ENCODE data around the gene SIRT4.
A peak's percentile ranks its signal among the peaks of the same experiment; 100 is the strongest.
"Not testable (repeated sequence)": the region's sequence is repeated elsewhere in the genome, so short reads cannot be mapped to it uniquely, and the experiment has no call there.

Gene SIRT4

DNA sequence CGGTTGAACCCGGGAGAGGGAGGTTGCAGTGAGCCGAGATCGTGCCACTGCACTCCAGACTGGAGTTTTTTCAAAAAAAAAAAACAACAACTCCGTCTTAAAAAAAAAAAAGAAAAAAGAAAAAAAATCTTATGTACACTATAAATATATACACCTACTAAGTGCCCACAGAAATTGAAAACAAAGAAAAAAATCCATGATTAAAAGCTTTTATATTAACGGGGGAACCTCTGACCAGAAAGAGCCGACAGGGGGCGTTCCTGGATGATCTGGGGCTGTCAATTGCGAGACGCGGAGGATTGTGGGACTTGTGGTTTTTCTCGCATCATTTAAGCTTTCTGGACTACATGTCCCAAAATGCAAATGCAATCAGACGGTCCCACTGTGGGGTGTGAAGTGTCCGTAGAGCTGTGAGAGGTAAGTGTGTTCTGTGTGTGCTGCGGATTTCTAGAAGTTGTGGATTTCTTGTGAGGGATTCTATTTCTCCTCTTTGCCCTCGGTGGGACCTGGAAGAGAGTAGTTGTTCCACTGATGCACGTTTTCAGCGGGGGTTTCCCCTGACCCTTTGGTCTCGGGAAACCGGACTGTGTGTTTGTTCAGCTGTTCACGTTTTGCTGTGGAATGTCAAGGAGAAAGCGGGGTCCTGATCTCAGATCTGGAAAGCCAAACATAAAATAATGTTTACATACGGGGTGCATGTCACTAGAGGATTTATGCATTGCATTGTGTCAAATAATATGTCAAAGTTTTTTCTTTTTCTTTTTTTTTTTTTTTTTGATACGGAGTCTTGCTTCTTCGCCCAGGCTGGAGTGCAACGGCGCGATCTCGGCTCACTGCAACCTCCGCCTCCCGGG, at the start of gene SIRT4:
TSS of gene SIRT4 (plus strand) at position 360 of the 854 bp plus-strand sequence. CDS start 1,241 bp downstream, outside the sequence.
- peak; percentile 98 for DNase-seq (ENCODE audit: low spot score)

- not testable (repeated sequence) for DNase-seq (ENCODE audit: low spot score)
Observed at GRCh38 chr12:120253313-120253712, 48.8 kb upstream of the SIRT4 start.

GRCh38 chr12:120254809-120255208, 47.3 kb upstream of the SIRT4 start:
- no peak for DNase-seq (ENCODE audit: low spot score)

- DNase-seq (ENCODE audit: low spot score) = peak; percentile 94
Observed at GRCh38 chr12:120257041-120257821, 44.9 kb upstream of the SIRT4 start.

DNA sequence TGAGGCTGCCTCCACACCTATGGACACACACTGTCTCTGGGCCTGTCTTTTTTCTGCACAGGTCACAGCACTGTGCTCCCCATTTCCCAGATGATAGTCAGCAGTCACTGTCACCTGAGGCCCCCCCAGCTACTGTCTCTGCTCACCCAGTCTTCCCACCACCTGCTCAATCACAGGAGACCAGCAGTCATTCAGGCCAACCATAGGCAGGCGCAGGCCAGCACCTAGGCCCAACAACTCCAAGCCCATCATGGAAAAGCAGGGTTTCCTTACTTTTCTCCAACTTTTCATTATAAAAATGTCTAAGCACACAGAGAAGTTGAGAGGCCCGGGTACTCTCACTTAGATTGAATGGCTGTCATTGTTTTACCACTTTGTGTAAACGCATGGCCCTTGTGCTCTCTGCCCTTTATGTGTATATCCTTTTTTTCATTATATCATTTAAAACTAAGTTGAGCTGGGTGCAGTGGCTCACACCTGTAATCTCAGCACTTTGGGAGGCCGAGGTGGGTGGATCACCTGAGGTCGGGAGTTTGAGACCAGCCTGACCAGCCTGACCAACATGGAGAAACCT, 43.7 kb upstream of the SIRT4 start:
- DNase-seq (ENCODE audit: low spot score) = no peak

DNA sequence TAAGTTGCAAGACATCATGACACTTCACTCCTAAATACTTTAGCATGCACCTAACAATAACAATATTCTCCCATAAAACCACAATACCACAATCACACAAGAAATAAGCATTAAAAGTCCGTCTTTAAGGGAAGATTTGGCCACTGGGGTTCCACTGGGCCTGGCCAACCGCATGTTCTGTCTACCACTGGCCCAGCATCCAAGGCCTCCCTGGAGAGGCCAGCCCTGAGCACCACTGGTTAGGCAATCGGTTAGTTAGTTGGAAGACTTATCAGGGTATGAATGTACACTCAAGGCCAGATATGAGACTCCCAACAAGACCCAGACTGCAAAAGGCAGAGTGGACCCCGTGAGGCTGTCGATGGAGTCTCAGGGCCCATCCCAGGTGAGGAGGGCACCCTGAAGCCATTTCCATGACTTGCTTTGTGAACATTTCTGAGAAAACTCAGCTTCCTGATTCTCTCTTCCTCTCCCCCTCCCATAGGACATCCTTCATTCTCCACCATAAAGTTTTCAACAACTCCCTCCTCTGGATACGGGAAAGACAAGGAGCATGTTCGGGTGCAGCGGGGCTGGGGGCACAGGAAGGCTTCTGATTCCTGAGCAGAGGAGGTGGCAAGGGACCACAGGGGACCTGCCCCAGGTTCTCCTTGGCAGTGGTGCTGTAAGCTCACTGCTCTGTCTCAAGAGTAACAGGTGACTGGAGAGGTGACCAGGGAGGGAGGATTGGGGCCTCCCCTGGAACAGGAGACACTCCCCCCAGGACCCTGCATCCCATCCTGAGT, 42.5 kb upstream of the SIRT4 start:
- DNase-seq (ENCODE audit: low spot score) = no peak

DNA sequence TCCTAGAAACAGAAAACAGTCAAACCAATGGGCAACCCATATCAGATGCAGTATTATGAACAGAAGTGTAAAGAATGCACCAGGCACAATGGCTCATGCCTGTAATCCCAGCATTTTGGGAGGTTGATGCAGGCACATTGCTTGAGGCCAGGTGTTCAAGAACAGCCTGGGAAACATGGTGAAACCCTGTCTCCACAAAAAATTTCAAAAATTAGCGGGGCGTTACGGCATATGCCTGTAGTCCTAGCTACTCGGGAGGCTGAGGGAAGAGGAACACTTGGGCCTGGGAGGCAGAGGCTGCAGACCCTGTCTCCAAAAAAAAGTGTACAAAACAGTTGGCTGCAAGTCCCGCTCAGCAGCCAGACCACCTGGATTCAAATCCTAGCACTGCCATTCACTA, 41.5 kb upstream of the SIRT4 start:
- DNase-seq (ENCODE audit: low spot score) = no peak

DNA sequence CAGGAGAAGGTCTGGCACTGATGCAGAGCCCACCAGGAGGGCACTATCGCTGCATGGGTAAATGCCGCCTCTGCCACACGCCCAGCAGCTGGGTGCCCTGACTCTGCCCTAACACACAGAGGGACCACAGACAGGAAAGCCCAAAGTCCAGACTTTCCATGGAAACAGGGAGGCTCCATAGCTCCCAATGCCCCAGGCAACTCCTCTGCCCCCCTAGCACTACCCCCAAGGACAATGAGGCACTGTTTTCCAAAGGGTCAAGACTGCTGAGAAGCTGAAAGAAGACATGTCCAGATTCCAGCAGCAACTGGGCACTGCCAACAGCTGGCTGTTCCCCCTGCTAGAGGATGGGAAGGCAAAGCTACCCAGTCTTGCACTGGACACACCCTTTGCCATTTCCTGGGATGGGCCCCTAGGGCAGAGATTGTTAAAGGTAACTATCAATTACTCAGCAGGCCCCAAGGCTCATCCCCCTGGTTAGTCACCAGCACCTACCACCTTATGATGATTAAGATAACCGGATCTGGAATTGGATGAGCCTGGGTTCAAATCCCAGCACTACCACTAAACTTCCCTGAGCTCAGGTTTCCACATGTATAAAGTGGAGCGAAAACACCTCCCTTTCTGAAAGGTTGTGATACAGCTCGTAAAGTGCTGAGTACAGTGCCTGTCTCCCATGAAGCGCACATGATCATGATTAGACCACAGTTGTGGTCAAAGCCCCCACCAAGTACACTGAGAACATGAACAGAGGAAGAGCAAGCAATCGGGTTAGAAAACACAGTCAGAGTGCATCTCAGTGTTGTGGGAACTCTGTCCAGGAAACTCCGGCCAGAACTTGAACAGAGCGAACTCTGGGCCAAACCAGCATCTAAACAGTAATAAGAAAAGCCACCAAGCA, 39.9 kb upstream of the SIRT4 start:
- DNase-seq (ENCODE audit: low spot score) = no peak

DNA sequence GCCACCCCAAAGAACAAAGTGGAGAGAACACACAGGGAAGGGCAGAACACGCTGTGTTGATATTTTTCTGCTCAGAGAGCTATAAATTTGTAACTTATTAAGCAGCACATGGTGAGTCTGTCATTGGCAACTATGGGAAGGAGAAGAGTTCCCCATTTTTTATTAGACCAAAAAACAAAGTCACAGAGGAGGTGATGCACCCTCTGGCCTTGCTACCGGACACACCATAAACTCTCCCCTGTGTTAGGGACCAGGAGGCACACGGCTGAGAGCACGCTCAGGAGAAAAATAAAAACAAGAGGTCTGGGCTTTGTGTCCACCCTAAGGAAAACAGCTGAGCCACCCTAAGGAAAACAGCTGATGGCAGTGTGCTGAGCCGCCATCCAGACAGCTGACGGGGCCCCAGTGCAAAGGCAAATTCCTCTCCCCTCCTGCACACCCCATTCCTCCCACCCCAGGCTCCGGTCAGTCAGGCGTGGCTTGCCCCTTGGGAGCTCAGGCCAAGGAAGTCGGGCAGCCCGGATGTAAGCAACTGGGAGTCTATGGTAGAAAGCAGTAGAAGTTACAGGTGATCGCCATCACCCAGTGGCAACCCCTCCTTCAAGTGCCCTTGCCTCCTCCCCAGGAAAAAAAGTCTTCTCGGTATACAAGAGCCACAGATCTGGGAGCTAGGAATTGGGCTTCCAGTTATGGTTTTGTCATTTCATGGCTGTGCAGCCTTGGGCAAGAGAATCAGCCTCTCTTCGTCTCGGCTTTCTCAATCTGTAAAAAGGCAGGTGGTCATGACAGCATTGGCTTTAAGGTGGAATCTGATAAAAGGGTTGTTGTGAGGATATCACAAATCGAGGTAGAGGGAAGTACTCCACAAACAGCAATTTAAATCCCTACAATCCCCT, 39.0 kb upstream of the SIRT4 start:
- DNase-seq (ENCODE audit: low spot score) = no peak

DNA sequence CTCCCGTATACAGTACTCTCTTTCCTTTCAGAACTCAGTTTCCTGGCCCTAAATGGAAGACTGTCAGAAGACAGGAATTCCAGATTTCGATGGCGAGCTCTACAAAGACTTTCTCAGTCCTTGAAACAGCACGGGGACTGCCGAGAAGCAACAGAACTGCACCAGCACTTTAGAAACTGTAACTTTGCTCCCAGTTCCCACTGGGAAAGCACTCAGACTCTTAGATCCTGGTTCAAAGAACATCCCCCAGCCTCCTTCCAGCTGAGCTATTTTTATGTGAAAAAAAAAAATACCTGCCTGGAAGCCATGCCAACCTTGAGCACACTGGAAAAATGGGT, 38.4 kb upstream of the SIRT4 start:
- no peak for DNase-seq (ENCODE audit: low spot score)

GRCh38 chr12:120264086-120264903, 37.8 kb upstream of the SIRT4 start:
- DNase-seq (ENCODE audit: low spot score) = peak; percentile 38

GRCh38 chr12:120264904-120265472, 37.1 kb upstream of the SIRT4 start:
- no peak for DNase-seq (ENCODE audit: low spot score)

DNA sequence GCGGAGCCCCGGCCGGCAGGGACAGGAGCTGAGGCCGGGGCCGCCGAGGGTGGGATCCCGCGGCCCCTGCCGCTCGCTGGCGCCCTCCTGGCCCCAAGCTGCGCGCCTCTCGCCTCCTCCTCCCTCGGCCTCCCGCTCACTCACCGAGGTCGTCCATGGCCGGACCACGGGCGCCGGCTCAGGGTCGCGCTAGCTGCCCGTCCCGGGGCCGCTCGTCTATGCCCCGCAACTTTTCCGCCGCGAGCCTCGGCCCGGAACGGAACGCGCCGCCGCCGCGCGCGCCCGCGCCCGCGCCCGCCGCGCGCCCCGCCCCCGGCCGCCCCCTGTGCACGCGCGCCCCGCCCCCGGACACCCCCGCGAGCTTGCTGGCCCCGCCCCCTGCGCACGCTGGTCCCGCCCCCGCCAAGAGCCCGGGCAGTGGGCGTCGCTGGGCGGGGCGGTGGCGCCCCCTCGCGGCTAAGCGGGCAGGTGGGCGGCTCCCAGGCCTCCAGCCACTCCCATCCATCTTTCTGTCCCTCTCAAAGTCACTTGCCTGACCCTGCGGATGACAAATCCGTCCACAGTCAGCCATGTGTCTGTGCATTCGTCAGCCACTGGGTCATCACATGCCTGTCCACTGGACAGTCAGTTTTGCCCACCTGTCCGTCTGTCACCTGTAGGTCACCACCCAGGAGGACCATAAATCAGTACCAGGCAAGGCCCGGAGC, 36.5 kb upstream of the SIRT4 start, which contains the start of gene PXN:
TSS of gene PXN (minus strand) at position 258 of the 707 bp plus-strand sequence. CDS start at position 157, 101 bp downstream.
- peak; percentile 74 for DNase-seq (ENCODE audit: low spot score)

DNA sequence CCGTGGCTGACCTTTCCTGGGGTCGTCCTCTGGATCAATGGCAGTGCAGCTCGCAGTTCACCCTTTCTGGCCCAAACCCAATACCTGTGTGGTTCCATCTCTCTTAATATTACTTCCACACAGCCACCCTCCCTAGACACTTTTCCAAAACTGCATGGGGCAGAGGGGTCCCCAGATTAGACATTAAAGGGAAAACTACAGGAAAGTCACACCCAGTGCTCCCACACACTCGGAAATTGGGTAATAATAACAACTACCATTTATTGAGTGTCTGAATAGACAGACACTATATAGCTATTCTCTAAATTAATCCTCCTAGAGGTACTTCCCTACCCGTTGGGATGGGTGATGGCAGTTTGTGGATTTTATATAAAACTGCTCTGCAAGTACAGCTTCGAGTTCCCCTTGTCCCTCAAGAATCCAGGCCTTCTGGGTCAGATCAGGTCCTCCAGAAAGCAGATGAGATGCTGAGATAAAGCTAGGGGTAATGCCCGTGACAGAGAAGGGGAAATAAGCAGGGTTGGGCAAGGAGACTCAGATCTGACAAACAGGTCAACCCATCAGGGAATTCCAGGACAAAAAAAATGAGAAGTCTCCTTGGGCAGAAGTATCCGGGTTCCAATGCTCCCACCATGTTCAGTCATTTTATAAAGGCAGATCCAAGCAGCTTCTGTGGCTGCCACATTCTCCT, 35.8 kb upstream of the SIRT4 start:
- no peak for DNase-seq (ENCODE audit: low spot score)

DNA sequence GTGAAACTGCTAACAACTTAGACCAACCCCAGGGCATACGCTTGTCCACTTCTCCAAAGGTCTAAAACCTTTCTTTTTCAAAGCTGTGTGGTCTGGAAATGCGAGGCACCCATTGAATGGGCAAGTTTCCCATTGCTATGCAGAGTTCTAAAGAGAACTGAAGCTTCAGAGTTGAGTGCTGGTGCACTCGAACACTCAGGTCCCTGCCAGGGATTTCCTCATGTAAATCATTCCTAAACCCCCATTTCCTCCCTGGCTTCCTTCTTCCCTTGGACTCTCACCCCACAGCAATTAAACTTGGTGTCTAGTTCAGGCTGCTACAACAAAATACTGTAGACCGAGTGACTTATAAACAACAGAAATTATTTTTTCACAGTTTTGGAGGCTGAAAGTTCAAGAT, 34.4 kb upstream of the SIRT4 start:
- no peak for DNase-seq (ENCODE audit: low spot score)

DNA sequence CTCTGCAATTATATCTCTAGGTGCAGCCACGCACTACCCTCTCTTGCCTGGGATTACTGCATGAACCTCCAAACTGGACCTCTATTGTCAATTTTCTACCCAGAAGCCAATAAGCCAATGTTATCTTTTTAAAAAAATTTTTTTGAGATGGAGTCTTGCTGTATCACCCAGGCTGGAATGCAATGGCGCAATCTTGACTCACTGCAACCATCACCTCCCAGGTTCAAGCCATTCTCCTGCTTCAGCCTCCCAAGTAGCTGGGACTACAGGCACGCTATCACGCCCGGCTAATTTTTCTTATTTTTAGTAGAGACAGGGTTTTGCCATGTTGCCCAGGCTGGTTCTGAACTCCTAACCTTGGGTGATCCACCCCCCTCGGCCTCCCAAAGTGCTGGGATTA, 25.4 kb upstream of the SIRT4 start:
- DNase-seq (ENCODE audit: low spot score) = no peak
